GM21423 (cell line): ENCODE results near the gene RAB8B.
A peak's percentile ranks its signal among the peaks of the same experiment; 100 is the strongest.
"Not testable (repeated sequence)": the region's sequence is repeated elsewhere in the genome, so short reads cannot be mapped to it uniquely, and the experiment has no call there.

ENCODE experiments used
- ATAC-seq: cut with Tn5 transposase; IDR thresholded peaks from one replicate; pipeline ENCODE4 v1.9.1; 2021; ENCODE audit warnings: mild to moderate bottlenecking, moderate library complexity; ENCODE audit not compliant: unreplicated experiment

Gene RAB8B

DNA sequence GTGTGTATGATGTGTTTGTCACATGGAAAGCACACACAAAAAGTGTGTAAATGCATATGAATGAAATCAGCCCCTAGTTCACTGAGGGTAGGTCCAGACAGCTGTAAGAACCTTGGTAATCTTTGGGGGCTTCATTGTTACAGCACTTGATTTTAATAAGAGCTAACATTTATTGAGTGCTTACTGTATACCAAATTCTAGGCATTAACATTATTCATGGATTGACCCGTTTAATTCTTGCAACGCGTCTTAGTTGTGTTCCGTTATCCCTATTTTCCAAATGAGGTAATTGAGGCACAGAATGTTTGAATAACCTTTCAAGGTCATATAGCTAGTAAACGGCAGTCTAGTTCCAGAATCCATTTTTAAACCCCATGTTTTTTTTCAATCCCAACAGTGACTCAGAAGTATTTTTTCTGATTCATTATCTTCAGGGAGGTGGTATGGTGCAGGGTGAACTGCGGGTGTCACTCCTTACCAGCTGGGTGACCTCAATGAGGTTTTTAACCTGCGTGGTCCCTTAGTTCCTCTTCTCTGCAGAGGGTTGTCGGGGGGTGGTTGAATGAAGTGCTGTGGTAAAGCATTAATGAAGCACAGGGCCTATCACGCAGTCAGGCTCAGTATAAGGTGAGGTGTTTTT lies 14.2 kb downstream of the RAB8B start:
- ATAC-seq, result no peak

DNA sequence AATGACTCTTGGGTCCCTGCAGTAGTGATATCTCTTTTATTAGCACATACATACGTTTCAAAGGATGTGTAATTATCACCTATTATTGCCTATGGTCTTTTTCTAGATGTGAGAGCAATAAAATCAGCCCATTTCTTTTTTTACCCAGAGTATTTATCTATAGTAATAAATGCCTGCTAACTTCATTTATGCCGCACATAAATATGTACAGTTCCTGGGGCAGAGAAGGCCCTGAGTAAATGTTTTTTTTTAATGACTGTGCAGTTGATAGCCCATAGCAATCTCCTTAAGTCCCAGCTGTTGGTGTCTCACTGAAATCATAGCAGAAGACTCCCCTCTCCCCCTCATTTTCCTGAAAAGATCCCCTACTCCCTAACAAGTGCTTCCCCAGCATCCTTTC lies 16.7 kb downstream of the RAB8B start:
- ATAC-seq, result no peak

DNA sequence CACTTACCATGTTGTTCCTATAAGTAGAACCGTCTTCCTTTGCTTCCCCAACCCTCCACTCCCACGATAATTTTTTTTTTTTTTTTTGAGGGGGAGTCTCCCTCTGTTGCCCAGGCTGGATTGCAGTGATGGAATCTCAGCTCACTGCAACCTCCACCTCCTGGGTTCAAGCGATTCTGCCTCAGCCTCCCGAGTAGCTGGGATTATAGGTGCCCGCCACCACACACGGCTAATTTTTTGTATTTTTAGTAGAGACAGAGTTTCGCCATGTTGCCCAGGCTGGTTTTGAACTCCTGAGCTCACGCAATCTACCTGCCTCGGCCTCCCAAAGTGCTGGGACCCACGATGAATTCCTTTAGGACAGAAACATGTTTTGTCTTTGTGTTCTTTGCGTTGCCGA lies 19.4 kb downstream of the RAB8B start:
- not testable (repeated sequence) for ATAC-seq

DNA sequence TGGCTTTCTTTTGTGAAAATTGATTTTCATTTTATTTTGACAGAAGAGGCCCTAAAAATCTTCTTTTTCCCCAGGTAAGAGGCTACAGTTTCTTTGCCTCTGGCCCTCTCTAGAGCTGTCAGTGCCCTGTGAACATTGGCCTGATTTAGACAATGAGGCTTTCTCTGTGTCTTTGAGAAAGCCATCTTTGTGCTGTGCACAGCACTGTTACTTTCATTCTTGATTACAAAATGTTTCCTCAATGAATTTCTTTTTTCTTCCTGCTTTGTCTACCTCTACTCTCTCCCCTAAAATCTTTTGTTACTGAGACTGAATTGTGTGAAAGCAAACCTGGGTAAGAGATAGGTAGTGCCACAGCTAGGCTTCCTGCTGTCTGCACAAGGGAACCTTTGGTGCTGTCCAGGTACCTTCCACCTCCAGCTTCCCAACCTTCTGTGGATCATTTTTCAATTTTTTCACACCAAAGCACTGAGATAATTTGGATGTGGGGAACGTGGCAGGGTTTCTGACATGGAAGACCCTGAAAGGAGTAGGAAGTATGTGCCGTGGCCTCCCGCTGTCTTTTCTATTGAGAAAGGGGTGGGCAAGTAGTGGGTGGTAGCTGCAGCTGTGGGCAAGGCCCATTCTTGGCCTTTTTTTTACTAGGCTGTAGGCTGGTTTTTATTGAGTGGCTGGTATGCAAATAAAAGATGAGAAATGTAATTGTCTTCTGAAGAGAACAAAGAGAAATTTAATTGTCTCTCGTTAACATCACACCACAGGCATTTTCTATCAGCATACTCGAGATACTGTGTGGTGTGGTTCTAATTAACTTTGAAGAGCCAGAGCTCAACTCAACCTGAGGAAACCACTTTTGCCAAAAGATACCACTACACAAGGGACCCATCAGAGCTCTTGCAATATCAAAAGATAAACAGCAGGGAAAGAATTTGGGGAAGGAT lies 21.0 kb downstream of the RAB8B start:
- no peak for ATAC-seq

DNA sequence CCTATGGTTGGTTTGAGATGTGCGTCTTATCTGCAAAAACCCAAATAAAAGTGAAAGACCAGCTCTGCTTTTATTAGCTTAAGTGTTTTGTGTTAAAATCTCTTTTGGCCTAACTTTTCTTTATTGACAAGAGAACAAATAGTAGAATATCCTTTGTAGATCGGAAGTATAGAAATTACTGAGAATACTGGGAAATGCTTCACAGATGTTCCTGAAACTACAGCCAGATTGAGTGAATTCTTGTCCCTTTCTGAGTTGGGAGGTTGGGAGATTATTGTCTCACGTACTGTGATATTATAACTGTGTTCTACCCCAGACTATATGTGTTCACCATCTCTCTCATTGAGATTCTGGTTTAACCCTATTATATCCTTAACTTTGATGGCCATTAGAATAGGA lies 21.7 kb downstream of the RAB8B start:
- no peak for ATAC-seq

DNA sequence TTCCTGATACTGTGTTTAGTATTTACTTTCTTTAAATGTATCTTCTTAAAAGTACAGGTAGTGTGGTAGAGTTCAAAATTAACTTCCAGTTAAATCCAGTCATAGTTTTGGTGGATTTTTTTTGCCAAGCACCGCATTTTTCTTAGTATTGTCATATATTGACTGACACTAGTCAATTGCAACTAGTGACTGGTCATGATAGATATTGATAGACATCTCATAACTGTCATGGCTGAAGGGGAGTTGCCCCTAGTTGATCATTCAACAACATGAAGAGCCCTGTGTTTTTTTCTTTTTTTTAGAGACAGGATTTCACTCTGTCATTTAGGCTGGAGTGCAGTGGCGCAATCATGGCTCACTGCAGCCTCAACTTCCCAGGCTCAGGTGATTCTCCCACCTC lies 22.1 kb downstream of the RAB8B start:
- ATAC-seq, result no peak

DNA sequence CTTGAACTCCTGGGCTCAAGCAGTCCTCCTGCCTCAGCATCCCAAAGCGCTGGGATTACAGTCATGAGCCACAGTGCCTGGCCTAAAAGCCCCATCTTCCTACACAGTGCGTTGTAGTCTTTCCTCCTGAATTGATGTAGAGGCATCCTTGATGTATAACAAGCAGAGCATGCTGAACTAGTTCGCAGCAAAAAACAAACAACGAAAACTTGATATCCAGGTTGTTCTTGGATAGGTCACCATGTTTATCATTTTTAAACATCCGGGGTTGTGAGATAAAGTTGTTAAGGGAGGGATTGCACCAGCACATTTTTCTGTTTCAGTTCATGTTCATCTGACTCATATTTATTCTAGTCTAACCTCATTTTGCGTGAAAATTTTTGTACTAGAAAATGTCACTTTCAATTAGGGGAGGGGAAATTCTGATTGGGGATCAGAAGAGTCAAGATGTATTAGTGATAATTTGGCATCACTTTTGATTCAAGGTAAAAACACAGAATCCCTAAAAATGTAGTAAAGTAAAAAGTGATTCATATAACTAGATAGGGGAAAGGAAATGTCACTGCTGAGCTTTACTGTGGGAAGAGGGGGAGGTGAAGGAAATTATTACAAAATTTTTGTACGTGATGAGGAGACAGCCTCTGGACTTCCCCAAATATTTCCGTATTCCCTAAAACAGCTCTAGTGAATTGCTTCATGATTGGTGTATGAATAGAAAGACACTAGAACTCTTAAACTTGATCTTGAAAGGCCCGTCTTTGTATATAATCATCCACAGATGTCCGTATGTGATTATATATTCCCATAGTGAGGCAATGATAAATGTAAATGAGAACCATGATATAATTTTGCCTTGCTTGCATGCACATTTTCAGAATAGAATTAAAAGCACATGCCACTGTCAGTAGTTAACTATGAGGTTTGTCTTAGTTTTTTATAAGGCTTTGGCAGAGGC lies 22.9 kb downstream of the RAB8B start:
- ATAC-seq, result peak; percentile 52

DNA sequence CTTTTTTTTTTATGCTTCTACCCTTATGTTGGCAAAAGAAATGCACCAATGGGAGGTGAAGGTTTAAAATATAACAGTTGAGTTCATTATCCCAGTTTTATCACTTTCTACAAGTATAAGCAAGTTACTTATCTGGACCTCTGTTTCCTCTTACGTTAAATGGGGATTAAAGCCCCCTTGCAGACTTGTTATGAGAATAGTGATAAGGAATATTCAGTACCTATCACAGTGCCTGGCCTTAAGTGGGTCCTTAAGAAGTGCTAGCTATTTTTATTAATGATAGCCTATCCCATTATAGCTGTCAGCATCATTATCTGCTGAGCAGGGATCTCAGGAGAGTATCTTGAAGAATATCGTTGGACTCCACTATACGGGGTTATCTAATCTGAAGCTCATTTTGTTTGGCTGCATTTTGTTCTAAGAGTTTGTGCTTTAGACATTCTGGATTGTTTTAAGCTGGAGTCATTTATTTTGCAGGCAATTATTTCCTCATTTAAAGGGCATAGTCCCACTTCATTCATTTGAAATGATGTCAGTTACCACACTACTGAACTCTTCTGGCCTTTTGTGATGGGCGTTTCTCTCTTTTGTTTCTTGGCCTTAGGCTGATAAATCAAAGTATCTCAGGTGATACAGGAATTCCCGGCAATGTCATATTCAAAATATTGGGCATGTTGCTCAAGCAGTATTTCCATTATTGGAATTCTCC lies 28.8 kb downstream of the RAB8B start:
- no peak for ATAC-seq

DNA sequence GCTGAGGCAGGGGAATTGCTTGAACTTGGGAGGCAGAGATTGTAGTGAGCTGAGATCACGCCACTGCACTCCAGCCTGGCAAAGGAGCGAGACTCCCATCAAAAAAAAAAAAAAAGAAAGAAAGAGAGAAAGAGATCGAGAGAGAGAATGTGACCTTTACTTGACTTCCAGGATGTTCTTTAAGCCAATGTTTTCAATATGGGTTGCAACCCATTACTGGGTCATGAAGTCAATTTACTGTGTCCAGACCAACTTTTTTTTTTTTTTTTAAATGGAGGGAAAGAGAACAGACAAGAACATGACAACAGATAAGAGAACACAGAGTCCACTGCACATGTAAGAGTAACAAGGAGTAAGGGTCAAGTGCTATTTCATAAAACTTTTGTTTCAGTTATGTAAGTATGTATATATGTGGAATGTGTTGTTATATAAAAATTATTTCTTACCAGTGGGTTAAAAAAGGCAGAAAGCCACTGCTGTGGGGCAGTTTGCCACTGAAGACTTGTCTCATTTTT lies 29.8 kb downstream of the RAB8B start:
- ATAC-seq, result no peak

DNA sequence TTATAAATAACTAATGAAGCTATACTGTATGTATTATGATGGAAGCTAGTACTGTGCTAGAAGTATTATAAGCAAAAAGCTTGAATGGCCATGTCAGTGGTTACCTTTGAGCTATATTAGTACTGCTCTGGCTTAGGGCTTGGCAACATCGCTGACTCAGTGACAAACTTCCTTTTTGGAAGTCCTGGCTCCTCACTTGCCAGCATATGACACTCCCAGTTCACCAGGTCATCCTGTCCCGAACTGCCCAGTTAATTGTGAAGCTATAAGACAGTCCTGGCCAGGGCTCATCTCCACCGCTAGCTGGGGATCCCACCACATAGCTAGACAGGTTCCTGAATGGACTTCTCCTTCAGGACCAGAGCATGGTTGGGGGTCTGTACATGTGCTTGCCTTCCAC lies 31.9 kb downstream of the RAB8B start:
- no peak for ATAC-seq

DNA sequence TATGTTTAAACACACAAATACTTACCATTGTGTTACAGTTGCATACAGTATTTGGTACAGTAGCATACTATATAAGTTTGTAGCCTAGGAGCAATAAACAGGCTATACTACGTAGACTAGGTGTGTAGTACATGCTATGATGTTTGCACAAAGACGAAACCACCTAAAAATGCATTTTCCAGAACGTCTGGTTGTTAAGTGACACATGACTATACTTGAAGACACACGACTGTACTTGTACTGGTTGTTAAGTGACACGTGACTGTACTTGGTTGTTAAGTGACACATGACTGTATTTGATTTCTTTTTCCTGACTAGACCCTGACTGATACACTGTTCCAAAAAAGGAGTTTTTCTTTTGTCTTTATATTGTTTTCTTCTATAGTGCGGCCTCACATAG lies 34.1 kb downstream of the RAB8B start:
- ATAC-seq, result no peak

DNA sequence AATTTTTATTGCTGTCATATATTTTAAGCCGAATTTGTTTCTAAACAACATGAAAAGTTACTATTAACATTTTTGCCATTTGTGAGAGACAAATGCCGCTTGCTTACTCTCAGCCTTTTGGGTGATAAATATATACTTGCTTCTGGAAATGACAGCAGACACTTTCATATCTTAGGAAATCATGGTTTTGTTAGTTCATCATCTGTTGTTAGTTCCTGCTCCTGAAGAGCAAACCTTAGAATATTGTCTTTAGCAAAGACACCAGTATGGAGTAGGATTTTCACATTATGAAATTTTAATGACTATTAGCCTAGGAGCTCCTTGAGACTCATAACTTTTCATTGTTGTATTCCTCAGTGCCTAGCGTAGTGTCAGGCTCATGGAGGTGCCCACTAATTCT lies 36.0 kb downstream of the RAB8B start:
- no peak for ATAC-seq

DNA sequence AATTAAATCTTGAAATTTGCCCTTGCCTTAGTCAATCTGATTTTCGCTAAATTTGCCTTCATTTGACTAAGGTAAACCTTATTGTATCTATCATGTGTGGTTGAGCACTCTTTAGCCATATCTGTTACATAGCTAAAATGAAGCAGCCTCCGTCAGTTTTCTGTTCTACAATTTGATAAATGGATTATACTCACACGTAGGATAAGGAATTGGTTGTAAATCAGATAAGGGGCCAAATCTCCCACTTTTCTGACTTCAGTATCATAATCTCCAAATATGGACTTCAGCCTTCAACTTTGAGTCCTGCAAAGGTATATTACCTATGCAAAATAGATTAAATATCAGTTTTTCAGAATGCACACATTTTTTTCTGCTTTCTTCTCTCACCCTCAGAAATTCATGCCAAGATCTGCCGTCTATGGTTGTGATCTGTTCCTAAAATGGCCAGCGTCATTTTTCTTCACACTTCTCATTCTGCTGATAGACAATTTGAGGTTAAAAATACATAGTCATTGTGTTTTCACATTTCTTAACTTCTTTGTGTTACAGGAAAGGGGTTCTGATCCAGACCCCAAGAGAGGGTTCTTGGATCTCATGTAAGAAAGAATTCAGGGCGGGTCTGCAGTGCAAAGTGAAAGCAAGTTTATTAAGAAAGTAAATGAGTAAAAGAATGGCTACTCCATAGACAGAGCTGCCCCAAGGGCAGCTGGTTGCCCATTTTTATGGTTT lies 36.9 kb downstream of the RAB8B start:
- ATAC-seq, result no peak

DNA sequence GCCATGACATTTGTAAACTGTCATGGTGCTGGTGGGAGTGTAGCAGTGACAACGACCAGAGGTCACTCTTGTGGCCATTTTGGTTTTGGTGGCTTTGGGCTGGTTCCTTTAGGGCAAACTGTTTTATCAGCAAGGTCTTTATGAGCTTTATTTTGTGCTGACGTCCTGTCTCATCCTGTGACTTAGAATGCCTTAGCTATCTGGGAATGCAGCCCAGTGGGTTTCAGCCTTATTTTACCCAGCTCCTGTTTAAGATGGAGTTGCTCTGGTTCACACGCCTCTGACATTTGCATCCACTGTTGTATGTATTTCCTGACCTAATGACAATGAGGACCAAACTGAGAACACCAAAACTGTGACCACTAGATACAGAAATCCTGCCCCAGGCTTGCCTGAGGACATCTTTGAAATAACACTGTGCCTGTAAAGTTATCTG lies 37.6 kb downstream of the RAB8B start:
- ATAC-seq, result no peak

DNA sequence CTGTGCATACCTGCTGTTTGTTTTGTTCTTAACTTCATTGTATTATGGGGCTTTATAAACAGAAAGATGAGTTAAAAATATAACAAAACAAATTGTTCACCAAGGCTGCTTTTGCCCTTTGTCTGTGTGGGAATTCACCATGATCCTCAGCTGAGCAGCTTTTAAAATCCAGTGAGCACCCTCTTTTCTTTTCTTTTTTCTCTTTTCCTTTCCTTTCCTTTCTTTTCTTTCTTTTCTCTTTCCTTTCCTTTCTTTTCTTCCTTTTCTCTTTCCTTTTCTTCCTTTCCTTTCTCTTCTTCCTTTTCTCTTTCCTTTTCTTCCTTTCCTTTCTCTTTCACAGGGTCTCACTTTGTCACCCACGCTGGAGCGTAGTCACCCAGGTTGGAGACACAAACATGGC lies 38.3 kb downstream of the RAB8B start:
- ATAC-seq, result no peak

DNA sequence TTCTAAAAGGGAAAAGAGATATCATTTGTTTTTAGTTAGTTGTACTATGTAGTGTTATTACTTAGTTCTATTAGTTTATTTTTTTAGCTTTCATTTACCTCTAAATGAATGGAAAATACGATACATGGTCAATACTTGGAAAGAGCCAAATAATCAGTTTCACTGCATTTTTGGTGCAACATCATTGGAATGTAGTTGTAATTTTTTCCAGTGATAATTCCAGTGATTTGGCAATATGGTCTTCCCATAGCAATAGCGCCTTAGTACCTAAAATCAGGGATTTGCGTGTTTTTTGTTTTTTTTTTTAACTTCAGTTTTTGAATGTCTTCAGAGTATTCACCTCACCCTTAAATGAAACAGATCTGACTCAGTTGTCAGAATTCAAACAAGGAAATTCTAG lies 41.8 kb downstream of the RAB8B start:
- no peak for ATAC-seq

DNA sequence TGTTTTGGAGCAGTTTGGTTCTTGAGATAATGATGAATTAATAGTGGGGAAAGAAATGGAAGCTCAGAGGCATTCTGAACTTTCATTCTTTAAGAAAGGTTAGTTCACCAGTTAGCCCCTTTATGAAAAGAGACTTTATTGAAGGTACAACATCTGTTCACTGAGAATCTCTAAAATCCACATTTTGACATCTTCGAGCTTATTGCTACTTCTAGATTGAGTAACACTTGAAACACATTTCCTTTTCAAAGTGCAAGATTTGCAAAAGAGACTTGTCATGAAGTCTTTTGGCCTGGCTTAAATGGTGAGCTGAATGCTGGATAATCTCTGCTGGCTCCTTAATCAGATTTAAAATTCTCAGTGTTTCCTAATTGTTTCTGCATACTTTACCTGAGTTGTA lies 42.3 kb downstream of the RAB8B start:
- ATAC-seq, result no peak

DNA sequence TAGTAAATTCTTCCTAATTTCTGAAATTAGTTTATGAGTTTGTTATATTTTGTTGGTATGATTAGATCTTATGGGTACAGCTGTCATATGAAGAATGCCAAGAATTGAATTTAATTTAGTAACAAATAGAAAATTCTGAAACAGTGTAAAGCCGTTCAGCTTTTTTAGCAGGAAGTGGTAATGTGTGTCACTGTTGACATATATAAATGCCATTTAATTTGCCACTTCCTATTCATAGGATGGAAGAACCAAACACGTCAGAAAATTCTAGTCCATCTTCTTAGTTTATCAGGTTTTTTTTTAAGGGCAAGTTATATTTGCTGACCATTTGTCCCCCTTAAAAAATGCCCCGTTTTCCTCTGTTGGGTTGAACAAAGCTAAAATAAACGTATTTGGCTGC lies 43.0 kb downstream of the RAB8B start:
- no peak for ATAC-seq

DNA sequence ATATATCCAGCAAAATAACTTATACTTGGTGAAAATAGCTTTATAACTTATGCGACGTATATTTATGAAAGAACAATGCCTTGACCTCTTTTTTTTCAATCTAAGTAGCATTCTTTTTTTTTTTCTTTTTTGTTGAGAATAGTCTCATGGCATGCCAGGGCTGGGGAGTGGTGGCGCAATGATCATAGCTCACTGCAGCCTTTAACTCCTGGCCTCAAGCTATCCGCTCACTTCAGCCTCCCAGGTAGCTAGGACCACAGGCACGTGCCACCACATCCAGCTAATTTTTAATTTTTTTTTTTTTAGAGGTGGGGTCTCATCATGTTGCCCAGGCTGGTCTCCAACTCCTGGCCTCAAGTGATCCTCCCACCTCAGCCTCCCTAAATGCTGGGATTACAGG lies 43.5 kb downstream of the RAB8B start:
- no peak for ATAC-seq
